Activated CD4-positive, alpha-beta memory T cell treated with anti-CD3 and anti-CD28 coated beads, Interleukin-2, amount 10 ng/mL, durations not matched to agents 7 days and 5 days (primary cell): ENCODE data around the gene KCNMA1. TPM values are rescaled to one million over a fixed set of nuclear protein-coding genes. Genes with fewer than 3 reads are reported as not detected.

Source experiments
- CTCF ChIA-PET: fragments of 350-600 bp; sonication (Branson Sonifier 250); formaldehyde crosslinking; loops from one replicate; lab custom pipeline; 2021; ENCODE audit warnings: antibody characterized with exemption, inconsistent platforms; lab: Charles Lee
- POLR2A ChIA-PET: fragments of 350-600 bp; sonication (Branson Sonifier 250); formaldehyde crosslinking; loops from one replicate; lab custom pipeline; 2021; ENCODE audit warnings: antibody characterized with exemption; lab: Charles Lee
- DNase-seq: peaks from one replicate; pipeline ENCODE4 v3.0.0-alpha.2; 2020
- H3K27ac Mint-ChIP-seq: one replicate; pipeline ENCODE4 v1.8.0; 2021; ENCODE audit warnings: mild to moderate bottlenecking, mixed read lengths
- H3K27me3 Mint-ChIP-seq: one replicate; pipeline ENCODE4 v1.8.0; 2021; ENCODE audit warnings: mixed read lengths
- H3K36me3 Mint-ChIP-seq: one replicate; pipeline ENCODE4 v1.8.0; 2021; ENCODE audit warnings: low read depth, mixed read lengths
- H3K4me1 Mint-ChIP-seq: one replicate; pipeline ENCODE4 v1.8.0; 2021; ENCODE audit warnings: mixed read lengths
- H3K4me3 Mint-ChIP-seq: one replicate; pipeline ENCODE4 v1.8.0; 2021; ENCODE audit warnings: mild to moderate bottlenecking, mixed read lengths
- H3K9me3 Mint-ChIP-seq: one replicate; pipeline ENCODE4 v1.8.0; 2021; ENCODE audit warnings: mixed read lengths
- total RNA-seq, 2 experiments: library from RNA; stranded (reverse); gene quantifications; one replicate each; pipeline ENCODE4 v1.2.3, GENCODE V29; 2021

Gene KCNMA1
- total RNA-seq, 2 experiments from 2014 or later = 0.25 to 0.38 TPM

- no peaks in the 10 kb centered on the region for H3K9me3 Mint-ChIP-seq
- DNase-seq = no peak
- H3K36me3 Mint-ChIP-seq = no peaks in the 10 kb centered on the region
- ChIA-PET CTCF (interaction anchor here (0.7 kb wide), 1 partner anchor 35 kb away, joined by 4 read pairs; no protein-coding TSS in a partner anchor), POLR2A (no interaction called here)
- no peaks in the 10 kb centered on the region for H3K27me3 Mint-ChIP-seq
- no peaks in the 10 kb centered on the region for H3K4me1 Mint-ChIP-seq
- H3K27ac Mint-ChIP-seq = no peak overlapping the region
- no peak overlapping the region for H3K4me3 Mint-ChIP-seq
Observed at GRCh38 chr10:77513220-77513619, 124.4 kb downstream of the KCNMA1 start.

- ChIA-PET CTCF (no interaction called here), POLR2A (no interaction called here)
- no peaks in the 10 kb centered on the region for H3K9me3 Mint-ChIP-seq
- H3K4me1 Mint-ChIP-seq = no peaks in the 10 kb centered on the region
- no peak for DNase-seq
- no peaks in the 10 kb centered on the region for H3K36me3 Mint-ChIP-seq
- peaks cover 2% of the 10 kb centered on the region for H3K27me3 Mint-ChIP-seq
- H3K27ac Mint-ChIP-seq = no peak overlapping the region
- H3K4me3 Mint-ChIP-seq = no peak overlapping the region
Observed at GRCh38 chr10:77512219-77512578, 125.4 kb downstream of the KCNMA1 start.

- Mint-ChIP-seq H3K4me3 (no peak overlapping the region), H3K4me1 (no peaks in the 10 kb centered on the region), H3K27me3 (peaks cover 2% of the 10 kb centered on the region), H3K9me3 (no peaks in the 10 kb centered on the region), H3K36me3 (no peaks in the 10 kb centered on the region), H3K27ac (no peak overlapping the region)
- ChIA-PET CTCF (no interaction called here), POLR2A (no interaction called here)
- no peak for DNase-seq
Observed at GRCh38 chr10:77511498-77512218, 126.0 kb downstream of the KCNMA1 start.

- no peaks in the 10 kb centered on the region for H3K36me3 Mint-ChIP-seq
- DNase-seq = no peak
- no peaks in the 10 kb centered on the region for H3K9me3 Mint-ChIP-seq
- no peak overlapping the region for H3K4me3 Mint-ChIP-seq
- H3K4me1 Mint-ChIP-seq = no peaks in the 10 kb centered on the region
- ChIA-PET POLR2A (no interaction called here), CTCF (no interaction called here)
- H3K27ac Mint-ChIP-seq = no peak overlapping the region
- H3K27me3 Mint-ChIP-seq = peaks cover 2% of the 10 kb centered on the region
Observed at GRCh38 chr10:77510695-77511094, 126.9 kb downstream of the KCNMA1 start.

- no peak overlapping the region for H3K4me3 Mint-ChIP-seq
- H3K9me3 Mint-ChIP-seq = no peaks in the 10 kb centered on the region
- no peaks in the 10 kb centered on the region for H3K36me3 Mint-ChIP-seq
- no peak for DNase-seq
- ChIA-PET POLR2A (no interaction called here), CTCF (no interaction called here)
- H3K4me1 Mint-ChIP-seq = no peaks in the 10 kb centered on the region
- peaks cover 5% of the 10 kb centered on the region for H3K27me3 Mint-ChIP-seq
- no peak overlapping the region for H3K27ac Mint-ChIP-seq
Observed at GRCh38 chr10:77510294-77510693, 127.3 kb downstream of the KCNMA1 start.

- POLR2A ChIA-PET = no interaction called here
- Mint-ChIP-seq H3K4me3 (no peak overlapping the region), H3K9me3 (no peaks in the 10 kb centered on the region)
Observed at GRCh38 chr10:77509391-77509790, 128.2 kb downstream of the KCNMA1 start.

GRCh38 chr10:77507291-77507880, 130.2 kb downstream of the KCNMA1 start:
- peaks cover 5% of the 10 kb centered on the region for H3K27me3 Mint-ChIP-seq
- H3K27ac Mint-ChIP-seq = no peak overlapping the region
- CTCF ChIA-PET = no interaction called here
- no peaks in the 10 kb centered on the region for H3K4me1 Mint-ChIP-seq
- DNase-seq = no peak
- H3K9me3 Mint-ChIP-seq = no peaks in the 10 kb centered on the region
- H3K36me3 Mint-ChIP-seq = no peaks in the 10 kb centered on the region
- no peak overlapping the region for H3K4me3 Mint-ChIP-seq
- POLR2A ChIA-PET = no interaction called here

More at GRCh38 chr10:77509391-77509790, 128.2 kb downstream of the KCNMA1 start:
- no peaks in the 10 kb centered on the region for H3K4me1 Mint-ChIP-seq
- no peak overlapping the region for H3K27ac Mint-ChIP-seq
- no peaks in the 10 kb centered on the region for H3K36me3 Mint-ChIP-seq
- DNase-seq = no peak
- CTCF ChIA-PET = no interaction called here
- H3K27me3 Mint-ChIP-seq = peaks cover 5% of the 10 kb centered on the region

- H3K9me3 Mint-ChIP-seq = no peaks in the 10 kb centered on the region
- no peak overlapping the region for H3K27ac Mint-ChIP-seq
- ChIA-PET CTCF (no interaction called here), POLR2A (no interaction called here)
- no peaks in the 10 kb centered on the region for H3K36me3 Mint-ChIP-seq
- H3K4me1 Mint-ChIP-seq = no peaks in the 10 kb centered on the region
- H3K4me3 Mint-ChIP-seq = no peak overlapping the region
- no peak for DNase-seq
- peaks cover 5% of the 10 kb centered on the region for H3K27me3 Mint-ChIP-seq
Observed at GRCh38 chr10:77506517-77507200, 130.9 kb downstream of the KCNMA1 start.

GRCh38 chr10:77505431-77506334, 131.9 kb downstream of the KCNMA1 start:
- no peak for DNase-seq
- Mint-ChIP-seq H3K36me3 (no peaks in the 10 kb centered on the region), H3K27ac (no peak overlapping the region), H3K27me3 (peaks cover 5% of the 10 kb centered on the region), H3K4me3 (no peak overlapping the region), H3K4me1 (no peaks in the 10 kb centered on the region), H3K9me3 (no peaks in the 10 kb centered on the region)
- POLR2A ChIA-PET = no interaction called here
- CTCF ChIA-PET = interaction anchor here (0.6 kb wide), 1 partner anchor 340 kb away, joined by 3 read pairs; no protein-coding TSS in a partner anchor

GRCh38 chr10:77504873-77505257, 132.7 kb downstream of the KCNMA1 start:
- ChIA-PET CTCF (no interaction called here), POLR2A (no interaction called here)
- Mint-ChIP-seq H3K27me3 (peaks cover 5% of the 10 kb centered on the region), H3K4me3 (no peak overlapping the region), H3K36me3 (no peaks in the 10 kb centered on the region), H3K9me3 (no peaks in the 10 kb centered on the region), H3K27ac (no peak overlapping the region), H3K4me1 (no peaks in the 10 kb centered on the region)
- no peak for DNase-seq

GRCh38 chr10:77504196-77504872, 133.3 kb downstream of the KCNMA1 start:
- Mint-ChIP-seq H3K36me3 (no peaks in the 10 kb centered on the region), H3K27ac (no peak overlapping the region), H3K4me3 (no peak overlapping the region), H3K9me3 (no peaks in the 10 kb centered on the region), H3K4me1 (no peaks in the 10 kb centered on the region), H3K27me3 (peaks cover 5% of the 10 kb centered on the region)
- POLR2A ChIA-PET = no interaction called here
- CTCF ChIA-PET = no interaction called here
- DNase-seq = no peak

- Mint-ChIP-seq H3K4me1 (no peaks in the 10 kb centered on the region), H3K9me3 (no peaks in the 10 kb centered on the region), H3K27me3 (peaks cover 3% of the 10 kb centered on the region), H3K4me3 (no peak overlapping the region), H3K36me3 (no peaks in the 10 kb centered on the region), H3K27ac (no peak overlapping the region)
- ChIA-PET POLR2A (no interaction called here), CTCF (no interaction called here)
- no peak for DNase-seq
Observed at GRCh38 chr10:77501846-77502261, 135.8 kb downstream of the KCNMA1 start.
